ENCODE measurements around the gene TMEM178B. TPM values are rescaled to one million over a fixed set of nuclear protein-coding genes. Genes with fewer than 3 reads are reported as not detected.

Gene TMEM178B
- total RNA-seq, 1 experiment from 2014 or later, result not detected

DNA sequence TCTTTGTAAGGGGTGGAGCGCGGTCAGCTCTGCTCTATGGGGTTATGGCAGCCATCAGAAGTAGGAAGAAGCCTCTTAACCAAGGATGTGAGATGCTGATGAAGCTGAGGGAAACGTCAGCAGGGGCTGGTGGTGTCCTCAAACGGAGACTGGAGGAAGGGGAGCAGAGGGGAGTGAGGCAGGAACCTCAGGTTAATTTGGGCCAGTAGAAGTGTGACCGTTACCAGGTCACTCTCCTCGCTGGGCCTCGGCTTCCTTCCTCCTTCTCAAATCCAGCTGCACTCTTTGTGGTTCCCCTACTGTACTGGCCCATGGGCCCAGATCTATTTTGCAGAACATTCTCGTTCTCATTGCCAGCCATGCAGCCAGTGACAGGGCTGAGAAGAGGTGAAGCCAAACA is 169.5 kb downstream of the TMEM178B start:
- BruUV-seq (replicated peaks), result no TSS peak
- Histone ChIP-seq H3K4me1 (replicated peaks; ENCODE audit: insufficient read depth) (no peaks in the 10 kb centered on the region), H3K4me2 (no peak overlapping the region), H4K20me1 (ENCODE audit: insufficient read depth) (no peaks in the 10 kb centered on the region), H3K9me2 (ENCODE audit: insufficient read depth) (no peaks in the 10 kb centered on the region), H3K27ac (no peak overlapping the region), H3K27me3 (ENCODE audit: insufficient read depth, low read depth) (peaks cover 87% of the 10 kb centered on the region), H3K79me2 (ENCODE audit: low read depth) (no peaks in the 10 kb centered on the region), H2AFZ (no peak overlapping the region), H3F3A (ENCODE audit: insufficient read depth, low read depth) (no peaks in the 10 kb centered on the region), H3K9me3 (ENCODE audit: insufficient read depth, low read depth) (no peaks in the 10 kb centered on the region), H3K36me3 (ENCODE audit: low read depth) (no peaks in the 10 kb centered on the region), H3K4me3 (no peak overlapping the region)
- TF ChIP-seq, protein P1, sequence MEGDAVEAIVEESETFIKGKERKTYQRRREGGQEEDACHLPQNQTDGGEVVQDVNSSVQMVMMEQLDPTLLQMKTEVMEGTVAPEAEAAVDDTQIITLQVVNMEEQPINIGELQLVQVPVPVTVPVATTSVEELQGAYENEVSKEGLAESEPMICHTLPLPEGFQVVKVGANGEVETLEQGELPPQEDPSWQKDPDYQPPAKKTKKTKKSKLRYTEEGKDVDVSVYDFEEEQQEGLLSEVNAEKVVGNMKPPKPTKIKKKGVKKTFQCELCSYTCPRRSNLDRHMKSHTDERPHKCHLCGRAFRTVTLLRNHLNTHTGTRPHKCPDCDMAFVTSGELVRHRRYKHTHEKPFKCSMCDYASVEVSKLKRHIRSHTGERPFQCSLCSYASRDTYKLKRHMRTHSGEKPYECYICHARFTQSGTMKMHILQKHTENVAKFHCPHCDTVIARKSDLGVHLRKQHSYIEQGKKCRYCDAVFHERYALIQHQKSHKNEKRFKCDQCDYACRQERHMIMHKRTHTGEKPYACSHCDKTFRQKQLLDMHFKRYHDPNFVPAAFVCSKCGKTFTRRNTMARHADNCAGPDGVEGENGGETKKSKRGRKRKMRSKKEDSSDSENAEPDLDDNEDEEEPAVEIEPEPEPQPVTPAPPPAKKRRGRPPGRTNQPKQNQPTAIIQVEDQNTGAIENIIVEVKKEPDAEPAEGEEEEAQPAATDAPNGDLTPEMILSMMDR (conservative IDR thresholded peaks at IDR 0.05), result no peak
- TF ChIP-seq EZH2 (IDR thresholded peaks at IDR 0.05; ENCODE audit: low read depth), result no peak
- intact Hi-C loops (cut with micrococcal nuclease; ENCODE audit: unreplicated experiment), result no loop called here
- ChIA-PET CTCF (interaction anchor here (0.6 kb wide), 1 partner anchor 151 kb away, joined by 3 read pairs; no protein-coding TSS in a partner anchor), POLR2A (ENCODE audit: unreplicated experiment) (no interaction called here)
- no peak for DNase-seq

DNA sequence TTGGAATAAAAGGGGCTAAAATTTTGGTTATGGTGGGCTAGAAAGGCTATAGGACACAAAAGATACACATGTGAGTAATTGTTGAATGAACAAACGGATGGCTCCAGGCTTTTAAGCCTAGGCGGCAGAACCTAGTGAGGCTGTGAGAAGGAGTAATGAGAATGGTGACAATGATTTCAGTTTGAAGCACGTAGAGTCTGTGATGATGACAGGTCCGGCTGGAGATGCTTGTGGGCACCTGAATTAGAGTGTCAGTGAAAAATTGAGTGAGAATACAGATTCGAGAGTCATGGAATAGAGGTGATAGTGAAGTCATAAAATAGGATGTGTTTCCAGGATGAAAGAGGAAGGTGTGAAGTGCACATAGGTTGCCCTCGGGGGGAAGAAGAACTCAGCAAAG is 170.6 kb downstream of the TMEM178B start:
- TF ChIP-seq EZH2 (IDR thresholded peaks at IDR 0.05; ENCODE audit: low read depth), result no peak
- TF ChIP-seq, protein P1 (conservative IDR thresholded peaks at IDR 0.05), result no peak
- no peaks in the 10 kb centered on the region for H3F3A ChIP-seq (ENCODE audit: insufficient read depth, low read depth)
- H3K27ac ChIP-seq, result no peak overlapping the region
- H3K4me1 ChIP-seq (replicated peaks; ENCODE audit: insufficient read depth), result no peaks in the 10 kb centered on the region
- no peaks in the 10 kb centered on the region for H3K9me3 ChIP-seq (ENCODE audit: insufficient read depth, low read depth)
- H3K79me2 ChIP-seq (ENCODE audit: low read depth), result no peaks in the 10 kb centered on the region
- no peak overlapping the region for H2AFZ ChIP-seq
- intact Hi-C loops (cut with micrococcal nuclease; ENCODE audit: unreplicated experiment), result no loop called here
- H3K9me2 ChIP-seq (ENCODE audit: insufficient read depth), result no peaks in the 10 kb centered on the region
- ChIA-PET POLR2A (ENCODE audit: unreplicated experiment) (no interaction called here), CTCF (no interaction called here)
- peaks cover 81% of the 10 kb centered on the region for H3K27me3 ChIP-seq (ENCODE audit: insufficient read depth, low read depth)
- DNase-seq, result no peak
- no peaks in the 10 kb centered on the region for H3K36me3 ChIP-seq (ENCODE audit: low read depth)
- H3K4me2 ChIP-seq, result no peak overlapping the region
- H3K4me3 ChIP-seq, result no peak overlapping the region
- no peaks in the 10 kb centered on the region for H4K20me1 ChIP-seq (ENCODE audit: insufficient read depth)
- no TSS peak for BruUV-seq (replicated peaks)

DNA sequence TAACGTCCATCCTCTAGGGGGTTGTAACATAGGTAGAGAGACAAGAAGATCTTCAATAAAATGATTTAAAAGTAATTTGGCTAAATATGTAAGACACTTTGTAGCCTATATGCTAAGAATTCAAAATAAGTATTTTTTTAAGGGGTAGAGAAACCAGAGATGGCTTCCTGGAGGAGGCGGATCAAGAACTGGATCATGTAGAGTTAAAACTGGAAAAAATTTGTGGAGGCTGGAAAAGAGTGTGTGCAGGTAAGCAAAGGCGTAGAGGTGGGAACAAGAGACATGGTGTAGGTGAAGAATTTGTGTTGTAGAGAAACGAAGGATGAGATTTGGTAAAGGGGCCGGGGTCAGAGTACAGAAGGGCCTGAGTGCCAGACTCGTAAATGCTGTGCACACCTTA is 172.6 kb downstream of the TMEM178B start:
- no TSS peak for BruUV-seq (replicated peaks)
- no peak for TF ChIP-seq EZH2 (IDR thresholded peaks at IDR 0.05; ENCODE audit: low read depth)
- TF ChIP-seq, protein P1 (conservative IDR thresholded peaks at IDR 0.05), result no peak

More for the DNA sequence above, 172.6 kb downstream of the TMEM178B start:
- Histone ChIP-seq H3K36me3 (ENCODE audit: low read depth) (no peaks in the 10 kb centered on the region), H4K20me1 (ENCODE audit: insufficient read depth) (no peaks in the 10 kb centered on the region), H3K27ac (no peak overlapping the region), H2AFZ (no peak overlapping the region), H3K4me2 (no peak overlapping the region), H3K79me2 (ENCODE audit: low read depth) (no peaks in the 10 kb centered on the region), H3K4me1 (replicated peaks; ENCODE audit: insufficient read depth) (no peaks in the 10 kb centered on the region), H3F3A (ENCODE audit: insufficient read depth, low read depth) (no peaks in the 10 kb centered on the region), H3K9me3 (ENCODE audit: insufficient read depth, low read depth) (no peaks in the 10 kb centered on the region), H3K27me3 (ENCODE audit: insufficient read depth, low read depth) (peaks cover 64% of the 10 kb centered on the region), H3K9me2 (ENCODE audit: insufficient read depth) (no peaks in the 10 kb centered on the region), H3K4me3 (no peak overlapping the region)
- ChIA-PET POLR2A (ENCODE audit: unreplicated experiment) (no interaction called here), CTCF (no interaction called here)
- intact Hi-C loops (cut with micrococcal nuclease; ENCODE audit: unreplicated experiment), result no loop called here
- DNase-seq, result no peak

Measured in PC-9 (cell line).